ENCODE results near the gene RABGAP1L. TPM values are rescaled to one million over a fixed set of nuclear protein-coding genes. Genes with fewer than 3 reads are reported as not detected.

RABGAP1L gene
- total RNA-seq = 10 to 100 TPM; 51.2 to 55.8 TPM

DNA sequence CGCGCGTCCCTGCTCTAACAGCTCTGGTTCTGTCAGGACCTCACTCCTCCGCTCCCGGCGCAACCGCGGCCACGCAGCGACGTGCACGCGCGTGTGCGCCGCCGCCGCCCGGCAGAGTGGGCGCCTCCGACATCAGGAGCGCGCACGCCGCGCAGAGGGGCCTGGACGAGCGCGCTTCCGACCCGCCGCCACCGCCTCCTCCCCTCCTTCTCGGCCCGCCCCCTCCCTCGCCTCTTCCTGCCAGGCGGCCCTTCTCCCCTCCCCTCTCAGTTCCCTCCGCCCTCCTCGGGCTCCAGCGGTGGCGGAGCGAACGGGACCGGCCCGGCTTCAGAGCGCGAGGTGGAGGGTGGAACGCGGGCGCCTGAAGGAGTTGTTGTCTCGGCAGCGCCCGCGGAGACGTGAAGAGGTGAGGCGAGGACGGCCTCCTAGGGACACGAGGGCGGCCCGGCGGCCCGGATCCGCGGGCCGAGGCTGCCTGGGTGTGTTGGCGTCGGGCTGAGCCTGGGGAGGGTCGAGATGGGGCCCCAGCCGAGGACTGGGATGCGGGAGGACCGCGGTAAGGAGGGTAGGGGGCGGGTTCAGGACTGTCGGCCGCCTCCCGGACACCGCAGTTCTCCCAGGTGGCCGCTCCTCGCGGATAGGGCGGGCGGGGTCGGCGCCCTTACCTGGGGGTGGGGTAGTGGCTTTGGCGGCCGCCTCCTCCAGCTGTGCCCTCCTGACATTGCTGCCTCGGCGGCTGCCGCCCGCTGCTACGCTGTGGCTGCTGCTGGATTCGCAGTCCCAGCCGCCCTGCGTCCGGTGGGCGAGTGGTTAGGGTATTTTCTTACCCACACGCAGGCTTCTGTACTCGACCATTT lies at the start of gene RABGAP1L:
TSS of gene RABGAP1L (plus strand) at position 269 of the 857 bp plus-strand sequence.

DNA sequence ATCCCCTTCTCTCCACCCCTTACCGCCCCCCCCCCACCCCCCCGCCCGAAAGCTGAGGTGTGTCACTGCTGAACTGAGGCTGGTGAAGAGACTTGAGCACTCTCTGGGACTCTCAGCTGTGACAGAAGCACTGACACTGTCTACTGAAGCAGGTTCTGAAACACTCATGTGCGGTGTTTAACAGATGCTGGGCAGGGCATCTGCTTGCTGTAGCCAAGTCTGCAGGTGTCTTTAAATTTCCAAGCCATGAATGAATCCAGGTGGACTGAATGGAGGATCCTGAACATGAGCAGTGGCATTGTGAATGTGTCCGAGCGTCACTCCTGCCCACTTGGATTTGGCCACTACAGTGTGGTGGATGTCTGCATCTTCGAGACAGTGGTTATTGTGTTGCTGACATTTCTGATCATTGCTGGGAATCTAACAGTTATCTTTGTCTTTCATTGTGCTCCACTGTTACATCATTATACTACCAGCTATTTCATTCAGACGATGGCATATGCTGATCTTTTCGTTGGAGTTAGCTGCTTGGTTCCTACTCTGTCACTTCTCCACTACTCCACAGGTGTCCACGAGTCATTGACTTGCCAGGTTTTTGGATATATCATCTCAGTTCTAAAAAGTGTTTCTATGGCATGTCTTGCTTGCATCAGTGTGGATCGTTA lies 288.7 kb downstream of the RABGAP1L start, which contains the start of gene GPR52:
TSS of gene GPR52 (plus strand) at position 99 of the 665 bp plus-strand sequence. CDS start at position 247, 148 bp downstream.

DNA sequence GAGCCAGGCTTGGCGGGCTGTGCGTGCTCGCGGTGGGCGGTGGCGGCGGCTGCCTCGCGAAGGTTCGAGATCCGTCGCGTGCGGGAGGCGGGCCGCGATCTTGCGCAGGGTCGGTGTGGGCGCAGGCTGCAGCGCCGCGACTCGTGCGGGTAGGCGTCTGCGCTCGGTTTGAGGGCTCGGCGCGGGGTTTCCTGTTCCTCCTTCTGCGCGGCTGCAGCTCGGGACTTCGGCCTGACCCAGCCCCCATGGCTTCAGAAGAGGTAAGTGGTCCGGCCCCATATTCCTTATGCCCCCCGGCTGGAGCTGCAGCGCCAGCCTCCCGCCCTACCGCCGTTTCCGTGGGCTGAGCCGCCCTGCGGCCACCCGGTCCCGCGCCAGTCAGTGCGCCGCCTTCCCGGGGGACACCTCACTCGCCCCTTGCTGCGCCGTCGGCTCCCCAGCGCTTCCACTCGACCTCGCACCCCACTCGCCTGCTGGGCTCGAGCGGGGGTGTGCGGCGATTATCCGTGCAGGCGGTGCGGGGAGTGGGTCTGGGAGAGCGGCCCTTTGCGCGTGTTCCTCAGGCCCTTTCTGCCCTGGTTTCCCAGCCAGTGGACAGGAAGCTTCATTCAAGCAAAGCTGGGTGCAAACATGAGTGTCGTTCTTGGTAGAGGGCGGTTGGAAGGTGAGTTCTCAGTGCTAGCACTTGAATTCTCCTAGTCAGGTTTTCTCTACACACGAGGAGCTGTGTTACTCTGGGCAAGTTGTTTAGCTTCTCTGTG lies 840.8 kb downstream of the RABGAP1L start, which contains the start of gene CACYBP:
TSS of gene CACYBP (plus strand) at position 12 of the 761 bp plus-strand sequence. CDS start at position 246, 234 bp downstream.

GRCh38 chr1:175023043-175023921 lies 864.0 kb downstream of the RABGAP1L start, which contains the start of gene MRPS14:
MRPS14 (minus strand) TSS chr1:175023425; CDS start chr1:175023408, 17 bp downstream.

Other genes starting within 250 kb of the RABGAP1L start
- not detected for gene SERPINC1, start 242.2 kb upstream of the RABGAP1L start, total RNA-seq
- gene RC3H1, start 137.2 kb upstream of the RABGAP1L start, total RNA-seq = 10 to 100 TPM; 30.5 to 33.8 TPM

Measured in activated naive CD4-positive, alpha-beta T cell treated with anti-CD3 and anti-CD28 coated beads, Interleukin-2, amount 10 ng/mL, durations not matched to agents 5 hours and 36 hours (primary cell).